OCI-LY3 (cell line): Measurements from ENCODE around the gene MDH1B.

Experiments
- H2AFZ ChIP-seq: fragments of 200-600, 300-600 bp; shearing (Covaris generic); 2 replicates; pipeline ENCODE4 v1.6.0; 2014; ENCODE audit warnings: antibody characterized with exemption, low read depth, low read length
- H3K27ac ChIP-seq: fragments of 200-600, 300-600 bp; sonication (generic); 2 replicates; pipeline ENCODE4 v1.5.1; 2014; ENCODE audit warnings: mild to moderate bottlenecking, low read length, moderate library complexity, mixed read lengths
- H3K27me3 ChIP-seq: fragments of 200-600, 300-600 bp; sonication (generic); 2 replicates; pipeline ENCODE4 v1.6.1; 2014; ENCODE audit warnings: low read depth, low read length, mixed read lengths
- H3K36me3 ChIP-seq: fragments of 200-600, 300-600 bp; sonication (generic); replicated peaks from 2 replicates; pipeline ENCODE3; 2014; ENCODE audit warnings: low read depth, low read length, mixed read lengths
- H3K4me1 ChIP-seq: fragments of 300-600, 200-600 bp; sonication (generic); 2 replicates; pipeline ENCODE4 v1.6.1; 2014; ENCODE audit warnings: low read length, mixed read lengths
- H3K4me2 ChIP-seq: fragments of 200-600, 300-600 bp; sonication (generic); 2 replicates; pipeline ENCODE4 v1.6.1; 2014; ENCODE audit warnings: low read length, mixed read lengths
- H3K4me3 ChIP-seq: fragments of 300-600, 200-600 bp; sonication (generic); 2 replicates; pipeline ENCODE4 v1.5.1; 2014; ENCODE audit warnings: antibody characterized with exemption, mild to moderate bottlenecking, low read length, moderate library complexity
- H3K79me2 ChIP-seq: fragments of 300-600, 200-600 bp; shearing (Covaris generic); 2 replicates; pipeline ENCODE4 v1.6.1; 2014; ENCODE audit warnings: mild to moderate bottlenecking, low read length, mixed read lengths
- H3K9ac ChIP-seq: fragments of 300-600, 200-600 bp; shearing (Covaris generic); 2 replicates; pipeline ENCODE4 v1.6.0; 2014; ENCODE audit warnings: mild to moderate bottlenecking, low read length, moderate library complexity
- H3K9me3 ChIP-seq: fragments of 200-600, 300-600 bp; shearing (Covaris generic); 2 replicates; pipeline ENCODE4 v1.6.1; 2014; ENCODE audit warnings: low read length, mixed read lengths; ENCODE audit not compliant: insufficient read depth
- H4K20me1 ChIP-seq: fragments of 200-600, 300-600 bp; sonication (generic); 2 replicates; pipeline ENCODE4 v1.6.1; 2016; ENCODE audit warnings: low read length, mixed read lengths; ENCODE audit not compliant: insufficient read depth
- CTCF ChIP-seq: fragments of 200-600, 300-600 bp; sonication (generic); IDR thresholded peaks from 2 replicates; pipeline ENCODE4 v1.5.1; 2014; ENCODE audit warnings: antibody characterized with exemption, low read length, low read depth
- EZH2phosphoT487 ChIP-seq: fragments of 200-600 bp; shearing (Covaris generic); IDR thresholded peaks from 2 replicates; pipeline ENCODE4 v1.6.1; 2018; ENCODE audit warnings: antibody characterized with exemption, mixed run types, low read depth

MDH1B gene

GRCh38 chr2:206804326-206804725, 39.2 kb upstream of the MDH1B start:
- H3K36me3 ChIP-seq: no peaks in the 10 kb centered on the region
- H3K4me2 ChIP-seq: no peak overlapping the region
- no peaks in the 10 kb centered on the region for H3K79me2 ChIP-seq
- no peak overlapping the region for H2AFZ ChIP-seq
- no peak overlapping the region for H3K4me3 ChIP-seq
- no peaks in the 10 kb centered on the region for H4K20me1 ChIP-seq
- no peaks in the 10 kb centered on the region for H3K27me3 ChIP-seq
- H3K9me3 ChIP-seq: no peaks in the 10 kb centered on the region
- H3K4me1 ChIP-seq: peaks cover 11% of the 10 kb centered on the region
- no peak overlapping the region for H3K9ac ChIP-seq
- TF ChIP-seq EZH2phosphoT487: no peak
- TF ChIP-seq CTCF: no peak
- no peak overlapping the region for H3K27ac ChIP-seq

- no peak overlapping the region for H3K4me2 ChIP-seq
- H3K27ac ChIP-seq: no peak overlapping the region
- TF ChIP-seq CTCF: no peak
- no peak for TF ChIP-seq EZH2phosphoT487
These were observed 37.8 kb upstream of the MDH1B start for GRCh38 chr2:206802654-206803514.

GRCh38 chr2:206801418-206802189, 36.5 kb upstream of the MDH1B start:
- Histone ChIP-seq H3K27ac (no peak overlapping the region), H2AFZ (no peak overlapping the region), H3K4me2 (no peak overlapping the region), H3K36me3 (no peaks in the 10 kb centered on the region), H3K9me3 (no peaks in the 10 kb centered on the region), H3K27me3 (no peaks in the 10 kb centered on the region), H4K20me1 (no peaks in the 10 kb centered on the region), H3K79me2 (no peaks in the 10 kb centered on the region), H3K4me1 (peaks cover 32% of the 10 kb centered on the region), H3K4me3 (no peak overlapping the region), H3K9ac (no peak overlapping the region)
- TF ChIP-seq CTCF: no peak
- no peak for TF ChIP-seq EZH2phosphoT487

More at GRCh38 chr2:206802654-206803514, 37.8 kb upstream of the MDH1B start:
- Histone ChIP-seq H3K9me3 (no peaks in the 10 kb centered on the region), H3K4me1 (peaks cover 26% of the 10 kb centered on the region), H3K36me3 (no peaks in the 10 kb centered on the region), H3K27me3 (no peaks in the 10 kb centered on the region), H3K9ac (no peak overlapping the region), H2AFZ (no peak overlapping the region), H4K20me1 (no peaks in the 10 kb centered on the region), H3K4me3 (no peak overlapping the region), H3K79me2 (no peaks in the 10 kb centered on the region)
